Nephron (organoid): ENCODE measurements around the gene ABCC3.
"Not testable (repeated sequence)": the region's sequence is repeated elsewhere in the genome, so short reads cannot be mapped to it uniquely, and the experiment has no call there.

Experiments
- H3K27ac Mint-ChIP-seq, 3 experiments: 2 replicates each; pipeline ENCODE4 v1.8.0; 2020; ENCODE audit warnings: mixed read lengths in 3 of 3, mild to moderate bottlenecking in 2 of 3, moderate library complexity in 1 of 3
- H3K27me3 Mint-ChIP-seq: 2 replicates; pipeline ENCODE4 v1.8.0; 2021; ENCODE audit warnings: low read depth, mild to moderate bottlenecking, moderate library complexity, mixed read lengths
- H3K36me3 Mint-ChIP-seq: 2 replicates; pipeline ENCODE4 v1.8.0; 2020; ENCODE audit warnings: low read depth, mixed read lengths
- H3K4me1 Mint-ChIP-seq: 2 replicates; pipeline ENCODE4 v1.8.0; 2020; ENCODE audit warnings: mixed read lengths
- H3K4me3 Mint-ChIP-seq, 3 experiments: 2 replicates each; pipeline ENCODE4 v1.8.0; 2020; ENCODE audit warnings: mild to moderate bottlenecking in 3 of 3, mixed read lengths in 3 of 3, moderate library complexity in 2 of 3
- H3K9me3 Mint-ChIP-seq: 2 replicates; pipeline ENCODE4 v1.8.0; 2020; ENCODE audit warnings: mixed read lengths
- CTCF ChIP-seq, 3 experiments: fragments of 200-600 bp; sonication (generic); IDR thresholded peaks; one replicate each; pipeline ENCODE4 v1.5.0; 2021; ENCODE audit warnings: antibody characterized with exemption in 3 of 3; ENCODE audit not compliant: unreplicated experiment in 3 of 3

Gene ABCC3

GRCh38 chr17:50719144-50719923 lies 84.7 kb downstream of the ABCC3 start, which contains the start of gene LUC7L3:
Gene LUC7L3 (plus strand): TSS chr17:50719603. CDS start chr17:50719733, 130 bp downstream.
- H3K4me3 Mint-ChIP-seq: peak within 1 kb of the TSS; percentile 96 to 98 (median 96)
- H3K4me1 Mint-ChIP-seq: peaks cover 24% of the 10 kb centered on the region

GRCh38 chr17:50719924-50720794 lies 85.5 kb downstream of the ABCC3 start:
- Mint-ChIP-seq H3K4me3 (peak overlapping the region; percentile 96 to 98 (median 96)), H3K4me1 (peaks cover 24% of the 10 kb centered on the region), H3K9me3 (no peaks in the 10 kb centered on the region), H3K27ac (peak overlapping the region; percentile 86 to 100 (median 100)), H3K36me3 (peaks cover 3% of the 10 kb centered on the region), H3K27me3 (no peaks in the 10 kb centered on the region)
- TF ChIP-seq CTCF (IDR thresholded peaks at IDR 0.05; ENCODE audit: unreplicated experiment in 3 of 3): no peak

More at GRCh38 chr17:50719144-50719923, 84.7 kb downstream of the ABCC3 start, which contains the start of gene LUC7L3:
- no peak for TF ChIP-seq CTCF (IDR thresholded peaks at IDR 0.05; ENCODE audit: unreplicated experiment in 3 of 3)
- Mint-ChIP-seq H3K27me3 (no peaks in the 10 kb centered on the region), H3K27ac (peak within 1 kb of the TSS; percentile 86 to 100 (median 100)), H3K9me3 (no peaks in the 10 kb centered on the region), H3K36me3 (peaks cover 3% of the 10 kb centered on the region)

GRCh38 chr17:50721194-50722010 lies 86.7 kb downstream of the ABCC3 start:
- TF ChIP-seq CTCF (IDR thresholded peaks at IDR 0.05; ENCODE audit: unreplicated experiment in 3 of 3): no peak
- no peaks in the 10 kb centered on the region for H3K9me3 Mint-ChIP-seq
- H3K36me3 Mint-ChIP-seq: peaks cover 3% of the 10 kb centered on the region
- H3K4me1 Mint-ChIP-seq: peaks cover 24% of the 10 kb centered on the region
- peak overlapping the region; percentile 96 to 98 (median 96) for H3K4me3 Mint-ChIP-seq
- H3K27me3 Mint-ChIP-seq: no peaks in the 10 kb centered on the region
- H3K27ac Mint-ChIP-seq: peak overlapping the region; percentile 86 to 100 (median 100)

GRCh38 chr17:50722746-50723145 lies 88.1 kb downstream of the ABCC3 start:
- H3K27me3 Mint-ChIP-seq: no peaks in the 10 kb centered on the region
- peak overlapping the region; percentile 16 to 51 (median 50) for H3K27ac Mint-ChIP-seq
- peaks cover 3% of the 10 kb centered on the region for H3K36me3 Mint-ChIP-seq
- no peaks in the 10 kb centered on the region for H3K9me3 Mint-ChIP-seq
- peak overlapping the region; percentile 72 to 96 (median 96) for H3K4me3 Mint-ChIP-seq
- peaks cover 32% of the 10 kb centered on the region for H3K4me1 Mint-ChIP-seq
- no peak for TF ChIP-seq CTCF (IDR thresholded peaks at IDR 0.05; ENCODE audit: unreplicated experiment in 3 of 3)

- not testable (repeated sequence) for H3K9me3 Mint-ChIP-seq, H3K36me3 Mint-ChIP-seq, H3K27ac Mint-ChIP-seq, H3K4me3 Mint-ChIP-seq, H3K27me3 Mint-ChIP-seq
- H3K4me1 Mint-ChIP-seq: peaks cover 33% of the 10 kb centered on the region
Observed at GRCh38 chr17:50724622-50725021, 89.9 kb downstream of the ABCC3 start.
